Fibroblast of skin of left biceps (primary cell): Measurements from ENCODE around the gene NXPE1.

Experiments
- DNase-seq, 2 experiments: peaks; one replicate each; pipeline ENCODE4 v3.0.0-alpha.2; 2013; ENCODE audit warnings: low read depth in 2 of 2

The NXPE1 gene

GRCh38 chr11:114562166-114562916 is 2.7 kb upstream of the NXPE1 start:
- DNase-seq = no peak

- no peak for DNase-seq
Measured at GRCh38 chr11:114556135-114556534, 3.5 kb downstream of the NXPE1 start.

- no peak for DNase-seq
Measured at GRCh38 chr11:114553642-114554041, 6.0 kb downstream of the NXPE1 start.

GRCh38 chr11:114551060-114551459 is 8.6 kb downstream of the NXPE1 start:
- DNase-seq = no peak

GRCh38 chr11:114525682-114526081 is 34.0 kb downstream of the NXPE1 start:
- no peak for DNase-seq

GRCh38 chr11:114524122-114524521 is 35.6 kb downstream of the NXPE1 start:
- no peak for DNase-seq

- DNase-seq = no peak
Measured at GRCh38 chr11:114522818-114523217, 36.9 kb downstream of the NXPE1 start.

- no peak for DNase-seq
Measured at GRCh38 chr11:114511538-114511937, 48.1 kb downstream of the NXPE1 start.

GRCh38 chr11:114511079-114511478 is 48.6 kb downstream of the NXPE1 start:
- DNase-seq = no peak

GRCh38 chr11:114501901-114502300 is 57.8 kb downstream of the NXPE1 start:
- DNase-seq = no peak

- DNase-seq = peak; percentile 8 to 17
Measured at GRCh38 chr11:114499756-114500155, 59.9 kb downstream of the NXPE1 start.

- DNase-seq = no peak
Measured at GRCh38 chr11:114496915-114497314, 62.8 kb downstream of the NXPE1 start.

GRCh38 chr11:114483929-114484328 is 75.8 kb downstream of the NXPE1 start:
- DNase-seq = no peak

GRCh38 chr11:114482114-114482513 is 77.6 kb downstream of the NXPE1 start:
- no peak for DNase-seq

- DNase-seq = no peak
Measured at GRCh38 chr11:114479331-114479730, 80.3 kb downstream of the NXPE1 start.

- no peak for DNase-seq
Measured at GRCh38 chr11:114478768-114479167, 80.9 kb downstream of the NXPE1 start.

- no peak for DNase-seq
Measured at GRCh38 chr11:114478001-114478410, 81.7 kb downstream of the NXPE1 start.

GRCh38 chr11:114472661-114473060 is 87.0 kb downstream of the NXPE1 start:
- peak; percentile 22 to 29 for DNase-seq
